Colon (tissue), 2 donors: ENCODE measurements around the gene TTLL10.

Source experiments
- FAIRE-seq: peaks from 2 replicates; lab custom pipeline; 2012; peaks lifted over from hg19 to GRCh38; lab: Jason Lieb, UNC
- donor health status: control.
- donor health status: control.

Gene TTLL10

GRCh38 chr1:1206376-1206965 is 32.8 kb downstream of the TTLL10 start, which contains the start of gene TNFRSF18:
TSS of gene TNFRSF18 (minus strand) at chr1:1206592. CDS start at chr1:1206571, 21 bp downstream.
- no peak for FAIRE-seq

GRCh38 chr1:1206966-1207531 is 33.4 kb downstream of the TTLL10 start:
- FAIRE-seq, result no peak

- FAIRE-seq, result no peak
Measured at GRCh38 chr1:1207571-1207892, 33.9 kb downstream of the TTLL10 start.

GRCh38 chr1:1208713-1209433 is 35.2 kb downstream of the TTLL10 start:
- FAIRE-seq, result no peak

GRCh38 chr1:1210726-1211540 is 37.3 kb downstream of the TTLL10 start:
- no peak for FAIRE-seq

- FAIRE-seq, result no peak
Measured at GRCh38 chr1:1211541-1212441, 38.1 kb downstream of the TTLL10 start.

- no peak for FAIRE-seq
Measured at GRCh38 chr1:1212780-1213344, 39.2 kb downstream of the TTLL10 start.

- FAIRE-seq, result no peak
Measured at GRCh38 chr1:1213345-1214265, 39.9 kb downstream of the TTLL10 start, which contains the start of gene TNFRSF4. TSS of gene TNFRSF4 (minus strand) at chr1:1214153. CDS start at chr1:1214127, 26 bp downstream.

GRCh38 chr1:1215080-1215676 is 41.5 kb downstream of the TTLL10 start:
- FAIRE-seq, result no peak

GRCh38 chr1:1215881-1216605 is 42.4 kb downstream of the TTLL10 start:
- no peak for FAIRE-seq

GRCh38 chr1:1216770-1217620 is 43.3 kb downstream of the TTLL10 start:
- FAIRE-seq, result no peak

- FAIRE-seq, result no peak
Measured at GRCh38 chr1:1217621-1218523, 44.2 kb downstream of the TTLL10 start.

GRCh38 chr1:1218524-1219200 is 45.0 kb downstream of the TTLL10 start:
- FAIRE-seq, result no peak

GRCh38 chr1:1219341-1219740 is 45.7 kb downstream of the TTLL10 start:
- FAIRE-seq, result no peak

- FAIRE-seq, result no peak
Measured at GRCh38 chr1:1220197-1220596, 46.5 kb downstream of the TTLL10 start.

GRCh38 chr1:1221887-1222574 is 48.4 kb downstream of the TTLL10 start:
- FAIRE-seq, result no peak
